Frontal cortex (tissue), 4 donors: ENCODE data around the gene ELP4. TPM values are rescaled to one million over a fixed set of nuclear protein-coding genes. Genes with fewer than 3 reads are reported as not detected.

ENCODE experiments used
- DNase-seq, 2 donors: peaks; one replicate each; pipeline ENCODE4 v3.0.0; 2012; ENCODE audit warnings: low spot score in 2 of 2
- FAIRE-seq: peaks from 2 replicates; lab custom pipeline; 2012; peaks lifted over from hg19 to GRCh38; lab: Jason Lieb, UNC
- total RNA-seq: library from RNA; depleted of rRNA; stranded (reverse); fragments of >200 nt; gene quantifications from one replicate; pipeline ENCODE4 v1.2.3, GENCODE V29; 2014
- donor health status: control.
- donor health status: control.
- donor health status: control.

Gene ELP4
- total RNA-seq, 1 donor from 2014 or later, result 22.4 TPM

DNA sequence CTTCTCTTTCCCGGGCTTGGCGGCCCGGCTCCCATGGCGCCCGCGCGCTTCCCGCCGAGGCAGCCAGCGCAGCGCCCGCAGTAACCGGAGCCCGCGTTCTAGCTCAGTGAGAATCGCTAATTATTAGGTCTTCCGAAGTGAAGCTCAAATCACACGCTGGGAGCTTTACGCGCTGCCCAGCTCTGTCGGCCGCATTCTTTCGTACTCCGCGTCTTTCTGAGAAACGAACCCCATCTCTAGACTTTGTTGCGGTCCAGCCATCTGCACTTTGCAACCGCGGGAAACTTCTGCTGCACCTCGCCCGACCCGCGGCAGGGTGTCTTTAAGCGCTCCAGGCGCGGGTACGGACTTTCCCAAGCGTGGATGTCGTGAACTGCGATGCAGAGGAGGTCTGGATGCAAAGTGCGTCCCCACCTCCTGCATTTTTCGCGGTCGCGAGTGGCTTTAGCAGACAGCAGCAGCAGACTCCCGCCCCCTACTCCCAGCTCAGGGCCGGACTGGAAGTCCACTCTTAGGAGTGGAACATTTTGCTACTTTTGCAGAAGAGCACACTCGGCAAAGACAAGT lies 307.6 kb downstream of the ELP4 start:
- FAIRE-seq, result no peak
- DNase-seq, result no peak

DNA sequence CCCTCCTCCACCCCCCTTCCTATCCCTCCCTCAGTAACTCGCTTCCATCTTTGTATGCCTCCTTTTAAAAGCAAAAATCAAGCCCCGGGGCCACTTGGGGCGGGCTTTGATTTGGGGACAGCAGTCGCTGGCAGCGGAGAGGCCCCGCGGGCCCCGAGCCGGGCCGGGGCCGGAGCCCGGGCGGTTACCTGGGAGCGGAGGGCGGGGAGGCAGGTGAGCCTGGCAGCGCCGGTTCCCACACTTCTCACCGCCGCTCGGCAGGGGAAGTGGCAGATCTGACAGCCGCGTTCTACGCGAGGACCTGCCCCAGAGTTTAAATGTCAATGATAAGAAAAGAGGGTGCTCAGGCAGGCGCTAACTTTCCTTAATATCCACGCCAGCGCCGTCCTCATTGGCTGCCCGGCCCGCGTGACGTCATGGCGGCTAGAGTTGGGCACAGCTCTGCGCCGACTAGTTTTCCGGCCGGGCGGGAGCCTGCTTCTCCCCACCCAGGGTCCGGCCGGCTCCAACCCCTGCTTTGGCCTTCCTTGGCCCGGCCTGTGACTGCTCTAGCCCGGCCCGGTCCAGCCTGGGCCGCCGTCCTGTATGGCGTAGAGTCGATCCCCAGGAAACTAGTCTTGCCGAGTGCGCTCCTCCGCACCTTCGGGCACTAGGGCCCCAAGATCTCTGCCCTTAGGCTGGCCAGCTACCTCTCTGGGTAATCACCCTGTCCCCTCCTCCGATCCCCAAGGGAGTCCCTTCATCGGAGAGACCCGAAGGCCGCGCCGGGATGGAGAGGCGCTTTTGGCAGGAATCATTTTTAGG lies 308.3 kb downstream of the ELP4 start:
- FAIRE-seq (no peak), DNase-seq (no peak)

DNA sequence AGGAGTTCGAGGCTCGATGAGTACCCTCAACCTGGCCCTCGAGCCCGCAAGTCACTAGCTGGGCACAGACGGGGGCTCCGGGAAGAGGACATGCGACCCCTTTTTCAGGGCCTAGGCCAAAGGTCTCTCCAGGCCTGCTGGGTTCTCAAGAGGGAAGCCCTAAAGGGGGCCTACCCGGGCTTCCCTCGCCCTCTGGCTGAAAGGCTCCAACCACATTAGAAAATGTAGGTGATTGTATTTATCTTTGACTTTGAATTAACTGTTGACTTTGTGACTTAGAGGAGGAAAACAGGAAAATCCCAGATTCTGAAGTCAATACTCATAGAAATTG lies 308.8 kb downstream of the ELP4 start:
- no peak for FAIRE-seq
- DNase-seq, result no peak

DNA sequence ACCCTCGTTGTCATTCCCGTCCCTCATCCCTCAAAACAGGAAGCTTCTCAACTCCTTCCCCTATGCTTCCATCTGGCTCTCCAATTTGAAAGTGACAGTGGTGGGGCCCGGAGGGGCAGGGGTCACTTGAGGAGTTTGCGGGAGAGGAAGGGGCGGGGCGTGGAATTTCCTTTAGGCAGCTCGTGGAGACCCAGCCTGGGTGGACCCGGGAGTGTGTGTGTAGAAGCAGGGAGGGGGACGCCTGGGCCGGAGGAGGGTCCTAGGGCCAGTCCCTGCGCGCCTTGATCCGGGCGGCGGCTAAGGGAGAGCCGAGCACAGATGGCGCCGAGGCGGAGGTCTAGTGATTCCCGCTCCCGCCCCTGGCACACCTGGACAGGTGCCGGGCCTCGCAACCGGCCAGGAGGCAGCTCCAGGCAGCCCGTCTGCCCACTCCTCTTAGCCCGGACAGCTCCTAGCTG lies 309.3 kb downstream of the ELP4 start:
- DNase-seq (no peak), FAIRE-seq (no peak)

DNA sequence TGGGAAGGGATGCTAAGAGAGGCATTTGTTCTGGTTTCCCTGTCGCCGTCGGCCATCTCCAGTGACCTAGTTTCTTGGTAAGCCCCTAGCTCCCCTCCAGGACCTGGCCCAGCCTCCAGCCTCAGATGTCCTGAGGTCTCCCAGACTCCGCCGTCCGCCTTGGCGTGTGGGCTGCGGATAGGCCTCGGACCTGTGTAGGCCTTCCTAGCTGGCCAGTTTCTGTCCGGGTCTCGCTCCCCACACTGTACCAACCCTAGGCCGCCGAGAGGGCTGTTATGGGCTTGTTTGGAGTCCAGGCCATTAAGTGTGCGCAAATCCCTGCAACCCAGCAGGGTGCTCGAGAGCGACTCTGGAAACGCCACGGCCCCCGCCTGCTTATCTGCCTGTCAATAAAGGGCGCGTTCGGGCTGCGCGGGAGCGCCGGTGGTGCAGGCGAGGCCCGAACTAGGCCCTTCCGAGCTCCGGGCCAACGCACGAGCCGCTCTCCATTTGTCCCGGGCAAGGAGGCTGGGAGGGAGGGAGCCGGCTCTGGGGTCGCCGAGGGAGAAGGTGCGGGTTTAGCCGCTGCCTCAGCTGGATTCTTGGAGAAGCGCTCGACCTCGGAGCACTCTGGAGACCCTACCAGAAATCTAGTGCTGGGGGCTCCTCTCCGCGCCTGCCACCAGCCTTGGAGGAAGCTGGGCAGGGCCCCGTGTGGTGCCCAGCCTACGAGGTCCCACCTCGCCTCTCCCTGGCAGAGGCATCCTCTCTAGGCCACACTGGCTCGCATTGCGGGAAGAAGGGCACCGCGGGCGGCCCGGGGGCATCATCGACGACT lies 310.3 kb downstream of the ELP4 start:
- peak in 1 of 2 donors; percentile 6 for DNase-seq

DNA sequence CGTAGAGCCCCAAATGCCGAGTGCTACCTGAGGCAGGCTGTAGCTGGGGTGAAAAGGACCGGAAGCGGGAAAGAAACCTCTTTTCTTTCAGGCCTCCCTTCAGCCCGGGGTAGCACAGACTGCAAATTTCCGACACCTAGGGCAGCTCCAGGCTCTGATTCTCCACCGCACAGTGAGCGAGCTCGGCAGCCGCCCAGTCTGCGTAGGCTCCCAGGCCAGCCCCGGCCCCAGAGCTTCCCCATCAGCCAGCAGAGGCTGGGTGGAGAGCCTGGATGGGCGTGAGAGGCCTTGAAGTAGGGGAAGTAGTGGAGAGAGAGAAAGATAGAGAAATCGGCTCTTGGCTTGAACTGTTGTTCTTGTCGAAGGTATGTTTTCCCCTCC lies 310.9 kb downstream of the ELP4 start:
- FAIRE-seq (no peak), DNase-seq (peak in 1 of 2 donors; percentile 5)

More for the DNA sequence above, 310.3 kb downstream of the ELP4 start:
- no peak for FAIRE-seq

DNA sequence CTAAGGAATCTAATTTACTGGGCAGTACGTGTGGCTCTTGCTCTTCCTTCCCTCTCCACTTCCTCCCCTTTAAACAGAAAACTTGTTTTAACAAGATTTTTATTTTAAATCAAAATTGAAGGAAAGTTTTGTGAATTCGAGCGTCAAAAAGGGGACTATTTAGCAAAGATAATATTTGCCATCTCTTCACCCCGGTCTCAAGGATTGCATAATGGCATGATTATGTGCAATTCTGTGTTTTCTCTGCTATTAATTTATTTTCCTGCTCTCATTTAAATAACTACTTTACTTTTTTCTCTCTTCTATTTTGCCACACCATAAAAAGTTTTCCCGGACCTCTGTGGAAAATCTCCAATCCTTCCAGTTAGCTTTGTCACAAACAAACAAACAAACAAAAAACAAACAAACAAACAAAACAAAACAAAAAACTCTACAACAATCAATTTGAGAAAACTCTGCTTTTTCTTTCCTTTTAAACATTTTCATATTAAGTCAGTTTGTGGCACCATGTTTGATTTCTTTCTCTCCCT lies 311.7 kb downstream of the ELP4 start:
- FAIRE-seq (no peak), DNase-seq (peak in 1 of 2 donors; percentile 7)

DNA sequence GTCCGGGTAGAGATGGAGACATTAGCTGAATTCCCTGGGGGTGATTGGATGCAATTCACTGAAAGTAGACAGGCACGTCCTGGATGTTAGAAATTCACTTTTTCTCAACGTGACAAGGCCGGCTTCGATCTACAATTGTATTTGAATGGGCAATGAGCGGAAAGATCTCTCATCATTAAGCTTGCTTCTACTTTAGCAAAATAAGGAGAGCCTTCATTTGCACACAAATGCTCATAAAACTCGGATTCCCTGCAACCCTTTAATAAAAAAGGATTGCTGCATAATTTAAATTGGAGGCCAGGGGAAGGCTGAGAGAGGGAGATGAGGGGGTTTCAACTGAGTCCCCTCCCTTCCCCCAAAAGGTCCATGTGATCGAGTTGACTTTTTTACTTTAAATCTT lies 312.2 kb downstream of the ELP4 start:
- no peak for FAIRE-seq
- DNase-seq, result peak in 1 of 2 donors; percentile 14

DNA sequence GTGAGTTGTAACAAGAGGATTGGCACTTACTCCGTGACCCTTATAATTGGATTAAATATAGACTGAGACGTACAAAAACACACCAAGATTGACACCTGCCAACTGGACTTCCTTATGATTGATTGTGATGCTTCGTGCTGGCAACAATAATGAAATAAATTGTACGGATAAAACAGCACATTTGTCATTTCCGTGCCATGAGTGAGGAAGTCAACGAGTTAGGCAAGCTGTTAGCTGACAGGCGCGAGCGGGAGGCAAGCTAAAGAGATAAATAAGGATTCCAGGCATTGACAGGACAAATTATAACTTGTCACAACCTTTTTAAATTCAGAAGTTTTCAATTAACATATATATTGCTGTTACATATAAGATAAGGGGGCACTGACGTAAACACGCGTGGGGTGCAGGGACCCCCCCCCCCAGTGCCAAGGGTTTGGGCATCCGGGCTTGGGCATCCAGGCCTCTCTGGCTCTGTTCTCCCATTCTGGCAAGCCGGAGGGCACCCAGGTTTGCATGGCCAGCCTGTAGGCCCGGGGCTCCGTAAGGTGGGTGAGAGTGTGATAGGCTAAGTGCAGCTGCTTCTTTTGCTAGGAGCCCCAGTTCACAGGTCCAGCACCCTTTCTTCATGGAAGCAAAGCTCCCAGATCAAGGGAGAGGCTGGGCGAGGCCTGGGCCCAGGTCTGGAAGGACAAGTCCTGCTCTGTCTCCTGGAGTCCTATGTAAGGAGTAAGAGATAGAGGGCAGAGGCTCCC lies 312.8 kb downstream of the ELP4 start:
- FAIRE-seq, result no peak

DNA sequence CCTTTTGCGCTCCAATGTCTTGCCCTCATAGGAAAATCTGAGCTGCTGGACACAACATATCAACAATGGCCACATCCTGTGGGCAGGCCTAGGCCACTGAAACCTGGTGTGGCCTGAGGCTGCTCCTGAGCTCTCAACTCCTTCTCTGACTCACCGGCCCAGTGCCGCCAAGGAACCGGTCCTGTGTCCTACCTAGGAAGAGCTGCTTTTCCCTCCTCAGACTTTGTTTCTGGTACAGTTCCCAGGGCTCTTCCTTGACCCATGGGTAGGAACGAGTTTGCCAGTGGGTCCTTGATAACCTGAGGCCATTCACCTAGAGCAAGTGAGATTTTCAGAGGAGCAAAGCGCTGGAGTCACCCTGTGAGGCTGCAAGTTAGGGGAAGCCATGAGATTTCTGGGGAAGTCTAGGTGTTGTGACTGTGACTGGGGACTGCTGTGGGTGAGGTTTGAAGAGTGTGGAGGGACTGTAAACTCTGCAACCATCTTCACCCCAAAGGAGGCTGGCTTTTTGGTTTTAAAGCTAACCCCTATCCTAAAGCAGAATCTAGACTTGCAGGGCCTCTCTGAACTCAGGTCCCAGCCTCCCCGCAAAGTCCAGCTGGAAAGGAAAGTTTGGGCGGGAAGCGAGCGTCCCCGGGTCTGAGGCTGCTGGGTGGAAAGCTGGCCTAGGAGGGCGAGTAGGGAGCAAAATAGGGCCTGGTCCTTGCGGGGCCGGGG lies 313.5 kb downstream of the ELP4 start:
- FAIRE-seq, result no peak
- DNase-seq, result peak in 1 of 2 donors; percentile 18

More for the DNA sequence above, 312.8 kb downstream of the ELP4 start:
- no peak for DNase-seq

DNA sequence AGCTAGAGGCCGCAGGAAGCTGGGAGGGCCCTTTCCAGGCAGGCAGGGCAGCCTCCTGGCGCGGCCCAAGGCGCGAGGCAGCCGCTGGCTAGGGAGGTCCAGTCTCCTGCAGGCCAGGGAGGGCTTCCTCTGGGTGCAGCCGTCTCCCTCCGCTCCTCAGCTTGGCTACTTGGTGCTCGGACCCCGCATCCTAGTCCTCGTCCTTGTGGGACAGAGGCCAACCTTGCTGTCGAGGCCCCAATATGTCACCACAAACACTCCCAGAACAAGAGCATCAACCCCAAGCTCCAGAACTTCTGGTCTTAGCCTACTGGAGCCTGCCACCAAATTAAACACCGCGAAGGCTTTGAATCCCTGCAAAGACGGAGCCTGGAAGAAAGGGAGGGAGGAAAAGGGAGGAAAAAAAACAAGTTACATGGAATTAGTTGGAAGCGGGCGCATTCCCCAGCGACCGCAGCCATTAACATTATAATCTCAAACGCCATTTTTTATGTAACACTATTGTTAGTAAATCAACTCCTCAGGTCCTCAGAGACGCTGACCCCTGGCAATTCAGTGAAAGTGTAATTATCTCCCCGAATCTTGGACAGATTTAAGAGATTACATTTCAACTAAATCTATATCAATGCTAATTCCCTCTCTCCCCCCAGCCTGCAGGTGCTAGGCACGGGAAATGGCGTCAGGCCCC lies 314.2 kb downstream of the ELP4 start:
- no peak for FAIRE-seq
- peak in 1 of 2 donors; percentile 17 for DNase-seq

DNA sequence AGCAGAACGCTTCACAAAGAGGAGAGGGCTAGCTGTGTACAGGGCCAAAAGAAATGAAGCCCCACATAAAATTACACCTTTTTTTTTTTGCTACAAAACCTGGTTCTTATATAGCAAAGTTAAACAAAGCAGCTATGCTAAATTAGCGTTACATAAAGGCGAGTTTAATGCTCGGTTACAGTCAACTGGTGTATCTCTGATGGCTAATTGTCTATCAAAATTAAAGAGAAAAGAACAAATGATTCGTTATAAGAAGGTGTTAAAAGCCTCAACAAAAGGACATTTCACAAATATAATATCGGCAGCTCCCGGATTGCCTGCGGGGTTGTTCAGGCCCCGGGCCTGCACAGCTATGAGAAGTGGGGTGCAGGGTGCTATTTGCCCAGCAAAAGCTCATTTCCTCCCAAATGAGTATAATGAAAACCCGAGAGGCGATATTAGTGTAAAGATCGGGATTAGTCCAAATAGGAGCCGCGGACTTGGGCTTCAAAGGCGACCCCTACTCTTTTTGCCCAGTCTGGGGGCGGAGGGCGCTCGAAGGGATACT lies 314.8 kb downstream of the ELP4 start:
- FAIRE-seq (no peak), DNase-seq (peak in 1 of 2 donors; percentile 24)

DNA sequence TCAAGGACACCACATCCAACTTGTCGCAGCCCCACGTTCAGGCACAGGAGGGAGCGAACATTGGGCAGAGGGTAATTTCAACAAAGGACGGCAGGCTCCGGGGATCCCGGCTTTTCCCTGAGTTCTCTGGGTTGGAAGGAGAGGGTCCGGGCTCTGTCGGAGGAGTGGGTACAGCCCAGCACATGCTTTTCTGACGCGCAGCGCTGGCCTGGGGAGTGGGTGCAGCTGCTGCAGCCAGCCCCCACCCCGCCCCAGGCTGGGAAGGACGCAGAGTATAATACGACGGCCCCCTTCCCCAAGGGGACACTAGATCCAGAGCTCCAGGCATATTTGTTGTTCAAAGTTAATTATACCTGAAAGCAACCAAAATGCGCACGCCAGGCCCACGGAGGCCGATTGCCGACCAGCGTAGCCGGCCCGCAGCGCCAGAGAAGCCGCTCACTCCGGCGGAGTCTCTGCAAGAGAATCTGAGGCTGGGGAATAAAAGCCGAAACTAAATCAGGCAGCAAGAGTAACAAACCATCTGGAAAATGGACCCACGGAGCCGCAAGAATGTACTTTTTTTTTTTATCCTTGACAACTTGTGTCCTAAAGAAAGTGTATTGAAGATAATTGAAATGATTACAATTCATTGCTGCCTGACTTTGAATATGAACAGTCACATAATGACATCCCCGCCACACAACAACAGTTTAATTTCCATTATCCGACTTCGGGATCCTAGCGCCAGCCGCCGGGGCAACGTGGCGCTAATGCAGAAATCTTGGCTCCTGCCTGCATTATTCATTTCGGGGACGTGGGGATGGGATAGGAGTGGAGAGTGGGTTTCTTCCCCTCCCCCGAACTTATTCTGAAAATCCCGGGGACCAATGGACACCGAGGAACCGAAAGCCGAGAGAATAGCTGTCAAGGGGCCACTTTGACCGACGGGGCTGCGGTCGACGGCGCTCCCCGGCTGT lies 315.6 kb downstream of the ELP4 start:
- FAIRE-seq (no peak), DNase-seq (peak; percentile 14 to 30)

DNA sequence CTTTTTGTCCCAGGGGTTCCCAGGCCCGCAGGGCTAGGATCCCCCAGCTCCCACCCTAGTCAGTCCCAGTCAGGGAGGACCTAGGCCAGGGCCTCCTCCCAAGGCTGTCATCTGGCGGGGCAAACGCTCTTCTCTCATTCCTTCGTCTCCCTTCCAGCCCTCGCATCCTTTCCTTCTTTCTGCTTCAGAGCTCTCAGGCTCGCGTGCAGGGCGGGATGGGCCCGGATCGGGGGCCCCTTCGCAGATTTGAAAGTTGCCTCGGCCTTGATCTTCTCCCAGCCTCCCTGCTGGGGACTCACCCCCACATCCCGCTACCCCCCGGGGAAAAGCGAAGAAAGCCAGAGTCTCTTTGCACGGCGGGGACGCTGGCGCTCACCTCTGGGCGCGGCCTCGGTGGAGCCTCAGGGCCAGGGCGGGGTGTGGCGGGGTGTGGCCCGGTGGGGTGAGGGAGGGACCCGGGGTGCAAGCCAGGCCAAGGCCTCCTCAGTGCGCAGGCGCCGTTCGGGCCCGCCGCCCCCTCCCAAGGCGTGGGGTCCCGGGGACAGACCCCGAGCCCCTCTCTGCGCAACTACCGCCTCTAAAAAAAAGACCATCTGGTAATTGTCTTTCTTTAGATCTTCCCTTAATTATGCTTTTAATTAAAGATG lies 316.4 kb downstream of the ELP4 start:
- DNase-seq (peak in 1 of 2 donors; percentile 22), FAIRE-seq (no peak)

DNA sequence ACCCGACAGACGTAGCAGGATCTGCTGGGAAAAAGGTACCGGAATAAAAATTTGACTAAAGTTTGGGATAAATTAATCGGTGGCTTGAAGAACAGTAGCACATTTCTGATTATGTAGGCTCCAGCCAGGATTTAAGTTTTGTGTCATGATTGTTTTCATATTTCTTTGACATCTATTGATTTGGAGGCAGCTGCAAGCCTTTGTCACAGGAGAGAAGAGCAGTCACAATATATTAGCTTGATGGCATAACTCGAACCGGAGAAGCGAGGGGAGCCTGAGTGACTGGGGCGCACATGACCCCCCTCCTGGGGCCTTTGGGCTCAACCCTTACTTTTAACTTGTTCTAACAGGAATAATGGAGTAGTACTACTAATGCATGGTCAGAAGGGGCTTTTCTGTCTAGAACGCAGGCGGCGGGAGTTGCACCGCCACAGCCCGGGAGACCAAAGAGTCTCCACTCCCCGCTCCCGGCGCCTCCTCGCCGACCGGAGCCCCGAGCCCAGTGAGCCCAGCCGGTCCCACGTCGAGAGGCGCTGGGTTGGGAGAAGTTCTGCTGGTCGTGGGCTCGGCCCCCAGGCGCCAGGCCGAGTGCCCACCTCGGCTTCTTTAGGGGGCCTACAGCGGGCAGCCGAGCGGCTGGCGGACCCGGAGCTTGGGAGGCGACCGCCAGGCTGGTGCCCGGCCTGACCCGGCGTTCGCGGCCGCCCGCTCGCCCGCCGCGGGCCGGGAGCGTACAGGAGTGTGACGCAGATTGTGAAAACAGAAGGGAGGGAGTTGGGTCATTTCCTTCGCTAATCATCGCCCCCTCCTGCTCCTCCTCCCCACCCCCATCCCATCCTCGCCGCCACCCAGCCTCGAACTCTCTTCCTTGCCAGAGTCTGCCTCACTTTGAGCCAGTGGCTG lies 317.2 kb downstream of the ELP4 start:
- FAIRE-seq (no peak), DNase-seq (peak; percentile 29 to 45)
